OCI-LY7 (cell line): ENCODE measurements around the gene ZNF23. TPM values are rescaled to one million over a fixed set of nuclear protein-coding genes. Genes with fewer than 3 reads are reported as not detected.
"Not testable (repeated sequence)": the region's sequence is repeated elsewhere in the genome, so short reads cannot be mapped to it uniquely, and the experiment has no call there.

ENCODE experiments used
- BruUV-seq: library from RNA; stranded (reverse); fragments of 400-500 nt; replicated peaks from 2 replicates; lab custom pipeline; 2021; lab: Mats Ljungman, UMichigan
- CTCF ChIA-PET: fragments of 300-600 bp; sonication (Branson Sonifier 250); formaldehyde crosslinking; loops from one replicate; lab custom pipeline; 2022; ENCODE audit warnings: antibody characterized with exemption; ENCODE audit not compliant: unreplicated experiment; lab: Charles Lee
- POLR2A ChIA-PET: fragments of 300-600 bp; sonication (Branson Sonifier 250); formaldehyde crosslinking; loops from one replicate; lab custom pipeline; 2022; ENCODE audit warnings: antibody characterized with exemption; lab: Charles Lee
- DNase-seq: peaks from one replicate; pipeline ENCODE4 v3.0.0-alpha.2; 2015; ENCODE audit warnings: low spot score
- H2AFZ ChIP-seq: fragments of 200-600 bp; sonication (generic), shearing (Covaris generic); 2 replicates; pipeline ENCODE4 v1.6.1; 2014; ENCODE audit warnings: mild to moderate bottlenecking, antibody characterized with exemption, low read length, moderate library complexity
- H3K27ac ChIP-seq: fragments of 200-600 bp; sonication (generic); 2 replicates; pipeline ENCODE4 v1.5.1; 2014; ENCODE audit warnings: mixed run types, low read depth, mild to moderate bottlenecking, moderate library complexity, low read length, inconsistent platforms; ENCODE audit not compliant: poor library complexity, severe bottlenecking
- H3K36me3 ChIP-seq: fragments of 200-600 bp; sonication (generic); 2 replicates; pipeline ENCODE4 v1.6.1; 2014; ENCODE audit warnings: mild to moderate bottlenecking, antibody characterized with exemption, low read length, moderate library complexity, mixed read lengths; ENCODE audit not compliant: insufficient read depth
- H3K4me1 ChIP-seq: fragments of 200-600 bp; sonication (generic); 2 replicates; pipeline ENCODE4 v1.5.1; 2014; ENCODE audit warnings: mild to moderate bottlenecking, low read length; ENCODE audit not compliant: insufficient read depth, poor library complexity, severe bottlenecking
- H3K4me2 ChIP-seq: fragments of 200-600 bp; sonication (generic); 2 replicates; pipeline ENCODE4 v1.6.1; 2014; ENCODE audit warnings: mild to moderate bottlenecking, low read length
- H3K4me3 ChIP-seq: fragments of 200-600 bp; sonication (generic); 2 replicates; pipeline ENCODE4 v1.5.1; 2014; ENCODE audit warnings: mild to moderate bottlenecking, low read depth, low read length; ENCODE audit not compliant: poor library complexity, severe bottlenecking
- H3K79me2 ChIP-seq: fragments of 200-600 bp; sonication (generic); 2 replicates; pipeline ENCODE4 v1.6.1; 2016; ENCODE audit warnings: low read depth, mild to moderate bottlenecking, low read length, moderate library complexity, mixed read lengths; ENCODE audit not compliant: insufficient read depth
- H3K9me2 ChIP-seq: fragments of 200-600 bp; sonication (generic); 2 replicates; pipeline ENCODE4 v1.6.1; 2016; ENCODE audit warnings: mild to moderate bottlenecking, low read length, mixed read lengths; ENCODE audit not compliant: insufficient read depth
- H3K9me3 ChIP-seq: fragments of 200-600 bp; sonication (generic); 2 replicates; pipeline ENCODE4 v1.6.1; 2014; ENCODE audit warnings: mild to moderate bottlenecking, mixed run types, low read length, mixed read lengths
- H4K20me1 ChIP-seq: fragments of 200-600 bp; sonication (generic); 2 replicates; pipeline ENCODE4 v1.6.1; 2014; ENCODE audit warnings: mild to moderate bottlenecking, antibody characterized with exemption, low read length, moderate library complexity, mixed read lengths; ENCODE audit not compliant: insufficient read depth
- CTCF ChIP-seq: fragments of 200-600 bp; sonication (generic); conservative IDR thresholded peaks from 2 replicates; pipeline ENCODE4 v1.5.1; 2014; ENCODE audit warnings: mild to moderate bottlenecking, antibody characterized with exemption, low read length, moderate library complexity, mixed read lengths
- EZH2phosphoT487 ChIP-seq: fragments of 200-600 bp; sonication (generic); IDR thresholded peaks from 2 replicates; pipeline ENCODE4 v1.6.1; 2018; ENCODE audit warnings: low read depth, borderline replicate concordance, mild to moderate bottlenecking, mixed run types, antibody characterized with exemption, low read length, moderate library complexity, mixed read lengths
- intact Hi-C: fragments of 100-400 bp; cut with micrococcal nuclease; formaldehyde crosslinking; loops from one replicate; pipeline ENCODE4 v1.10.0; 2022; ENCODE audit not compliant: unreplicated experiment
- total RNA-seq, 2 experiments: library from RNA; depleted of rRNA in 1 of 2; stranded (reverse); fragments of >200 nt in 1 of 2; shearing (Covaris generic) in 1 of 2; gene quantifications; 2 replicates each; pipeline ENCODE4 v1.2.3, GENCODE V29; 2014 to 2022

The ZNF23 gene
- total RNA-seq, 2 experiments from 2014 or later: 7.4 to 11.8 TPM

- TF ChIP-seq EZH2phosphoT487: no peak
- no peak for TF ChIP-seq CTCF
- Histone ChIP-seq H3K9me2 (no peaks in the 10 kb centered on the region), H3K4me1 (no peaks in the 10 kb centered on the region), H3K4me2 (no peak overlapping the region), H3K9me3 (no peaks in the 10 kb centered on the region), H3K27ac (no peak overlapping the region), H4K20me1 (no peaks in the 10 kb centered on the region), H2AFZ (no peak overlapping the region), H3K4me3 (no peak overlapping the region), H3K79me2 (no peaks in the 10 kb centered on the region), H3K36me3 (no peaks in the 10 kb centered on the region)
- intact Hi-C loops: no loop called here
- BruUV-seq: no TSS peak
- no peak for DNase-seq
- ChIA-PET POLR2A (no interaction called here), CTCF (no interaction called here)
Measured at GRCh38 chr16:71504901-71505300, 42.9 kb upstream of the ZNF23 start.

GRCh38 chr16:71504051-71504450 is 42.0 kb upstream of the ZNF23 start:
- POLR2A ChIA-PET, H4K20me1 ChIP-seq, CTCF ChIA-PET, H3K9me2 ChIP-seq, H3K79me2 ChIP-seq, BruUV-seq, DNase-seq, H3K27ac ChIP-seq, H3K4me2 ChIP-seq, H3K4me3 ChIP-seq, H3K9me3 ChIP-seq, H2AFZ ChIP-seq, intact Hi-C loops, H3K36me3 ChIP-seq, H3K4me1 ChIP-seq: not testable (repeated sequence)

GRCh38 chr16:71501547-71501946 is 39.5 kb upstream of the ZNF23 start:
- Histone ChIP-seq H3K27ac (no peak overlapping the region), H3K9me2 (no peaks in the 10 kb centered on the region), H3K4me2 (no peak overlapping the region), H3K9me3 (no peaks in the 10 kb centered on the region), H3K79me2 (no peaks in the 10 kb centered on the region), H3K36me3 (no peaks in the 10 kb centered on the region), H3K4me1 (no peaks in the 10 kb centered on the region), H2AFZ (no peak overlapping the region), H4K20me1 (no peaks in the 10 kb centered on the region), H3K4me3 (no peak overlapping the region)
- CTCF ChIA-PET: interaction anchor here (0.9 to 1.5 kb wide), 2 partner anchors 64 to 109 kb away, joined by 3 to 7 read pairs; no protein-coding TSS in a partner anchor
- DNase-seq: peak; percentile 13
- no TSS peak for BruUV-seq
- POLR2A ChIA-PET: no interaction called here
- intact Hi-C loops: no loop called here
- no peak for TF ChIP-seq EZH2phosphoT487
- peak; percentile 55 for TF ChIP-seq CTCF
